ENCODE results near the gene KIZ.

The KIZ gene

GRCh38 chr20:21273755-21274386 is 148.0 kb downstream of the KIZ start:
- no peak for DNase-seq

- no peak for DNase-seq
Observed at GRCh38 chr20:21278829-21279228, 152.9 kb downstream of the KIZ start.

DNA sequence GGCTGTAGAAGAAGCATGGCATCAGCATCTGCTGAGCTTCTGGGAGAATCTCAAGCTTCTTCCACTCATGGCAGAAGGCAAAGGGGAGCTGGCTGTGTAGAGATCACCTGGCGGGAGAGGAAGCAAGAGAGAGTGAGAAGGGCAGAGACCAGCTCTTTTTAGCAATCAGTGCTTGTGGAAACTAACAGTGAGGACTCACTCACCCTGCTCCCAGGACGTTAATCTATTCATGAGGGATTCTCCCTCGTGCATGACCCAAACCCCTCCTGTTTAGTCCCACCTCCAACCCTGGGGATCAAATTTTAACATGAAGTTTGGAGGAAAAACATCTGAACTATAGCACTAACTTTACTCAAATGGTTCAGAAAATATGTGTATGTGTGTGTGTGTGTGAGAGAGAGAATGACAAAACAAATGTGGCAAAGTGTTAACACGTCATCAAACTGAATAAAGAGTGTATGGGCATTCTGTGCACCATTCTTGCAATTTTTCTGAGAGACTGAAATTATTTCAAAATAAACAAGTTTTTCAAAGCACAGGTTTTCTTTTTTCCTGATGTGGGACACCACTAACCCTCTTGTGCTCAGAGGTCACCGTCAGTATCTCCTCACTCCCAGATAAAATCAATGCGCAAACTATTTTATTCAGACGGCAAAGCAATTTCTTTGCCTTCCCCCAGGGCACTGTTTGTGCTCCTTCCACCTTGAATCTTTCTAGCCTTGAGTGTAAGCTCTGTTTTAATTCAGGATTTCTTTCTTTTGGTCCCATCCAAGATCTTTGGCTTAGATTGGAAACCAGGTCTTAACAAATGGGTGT is 154.0 kb downstream of the KIZ start:
- DNase-seq = no peak

DNA sequence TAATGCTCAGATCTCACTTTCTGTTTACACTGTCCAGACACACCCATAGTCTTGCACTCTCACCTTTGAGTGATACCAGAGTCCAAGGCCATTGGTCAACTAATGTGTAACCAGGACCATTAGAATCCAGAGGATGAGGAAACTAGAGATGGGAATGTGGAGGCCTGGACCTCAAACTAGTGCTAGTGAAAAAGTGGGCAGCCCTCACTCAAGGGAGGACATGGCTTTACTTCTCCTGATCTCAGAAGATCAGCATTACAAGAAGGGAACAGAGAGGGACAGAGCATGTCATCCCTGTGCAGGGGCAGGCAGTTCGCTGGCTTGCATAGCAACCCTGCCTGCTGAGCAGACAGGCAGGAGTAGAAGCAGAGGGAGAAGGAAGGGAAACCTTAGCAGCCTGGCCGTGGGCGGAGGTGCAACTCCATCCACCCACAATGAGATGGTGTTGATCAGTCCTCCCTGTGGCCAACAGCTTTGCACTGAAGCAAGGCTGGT is 154.7 kb downstream of the KIZ start:
- DNase-seq = no peak

DNA sequence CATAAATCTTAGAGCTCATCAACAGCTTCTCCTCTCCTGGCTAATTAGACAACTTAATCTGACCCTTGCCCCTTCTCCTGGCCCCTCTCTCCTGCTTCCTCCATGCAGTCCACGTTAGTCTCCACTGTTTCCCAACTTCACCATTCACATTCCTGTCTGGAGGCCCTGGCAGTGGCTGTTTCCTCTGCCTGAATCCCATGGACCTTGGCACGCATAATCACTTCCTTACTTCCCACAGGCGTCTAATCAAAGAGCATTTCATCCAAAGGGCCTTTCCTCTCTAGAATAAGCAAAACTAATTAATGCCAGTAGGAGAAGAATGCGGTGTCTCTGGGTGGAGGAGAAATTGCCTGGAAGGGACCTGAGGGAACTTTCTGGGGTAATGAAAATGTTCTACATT is 160.9 kb downstream of the KIZ start:
- DNase-seq = no peak

GRCh38 chr20:21288587-21289370 is 162.9 kb downstream of the KIZ start:
- DNase-seq = no peak

- DNase-seq = no peak
Observed at GRCh38 chr20:21289651-21290050, 163.8 kb downstream of the KIZ start.

GRCh38 chr20:21291026-21291425 is 165.1 kb downstream of the KIZ start:
- DNase-seq = no peak

- no peak for DNase-seq
Observed at GRCh38 chr20:21294755-21295154, 168.9 kb downstream of the KIZ start.
